GF-D8 (cell line): ENCODE data around the gene CD302.
"Not testable (repeated sequence)": the region's sequence is repeated elsewhere in the genome, so short reads cannot be mapped to it uniquely, and the experiment has no call there.

ENCODE experiments used
- DNase-seq: peaks from one replicate; lab custom pipeline; 2025; lab: John Stamatoyannopoulos, UW

Gene CD302, protein sequence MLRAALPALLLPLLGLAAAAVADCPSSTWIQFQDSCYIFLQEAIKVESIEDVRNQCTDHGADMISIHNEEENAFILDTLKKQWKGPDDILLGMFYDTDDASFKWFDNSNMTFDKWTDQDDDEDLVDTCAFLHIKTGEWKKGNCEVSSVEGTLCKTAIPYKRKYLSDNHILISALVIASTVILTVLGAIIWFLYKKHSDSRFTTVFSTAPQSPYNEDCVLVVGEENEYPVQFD

DNA sequence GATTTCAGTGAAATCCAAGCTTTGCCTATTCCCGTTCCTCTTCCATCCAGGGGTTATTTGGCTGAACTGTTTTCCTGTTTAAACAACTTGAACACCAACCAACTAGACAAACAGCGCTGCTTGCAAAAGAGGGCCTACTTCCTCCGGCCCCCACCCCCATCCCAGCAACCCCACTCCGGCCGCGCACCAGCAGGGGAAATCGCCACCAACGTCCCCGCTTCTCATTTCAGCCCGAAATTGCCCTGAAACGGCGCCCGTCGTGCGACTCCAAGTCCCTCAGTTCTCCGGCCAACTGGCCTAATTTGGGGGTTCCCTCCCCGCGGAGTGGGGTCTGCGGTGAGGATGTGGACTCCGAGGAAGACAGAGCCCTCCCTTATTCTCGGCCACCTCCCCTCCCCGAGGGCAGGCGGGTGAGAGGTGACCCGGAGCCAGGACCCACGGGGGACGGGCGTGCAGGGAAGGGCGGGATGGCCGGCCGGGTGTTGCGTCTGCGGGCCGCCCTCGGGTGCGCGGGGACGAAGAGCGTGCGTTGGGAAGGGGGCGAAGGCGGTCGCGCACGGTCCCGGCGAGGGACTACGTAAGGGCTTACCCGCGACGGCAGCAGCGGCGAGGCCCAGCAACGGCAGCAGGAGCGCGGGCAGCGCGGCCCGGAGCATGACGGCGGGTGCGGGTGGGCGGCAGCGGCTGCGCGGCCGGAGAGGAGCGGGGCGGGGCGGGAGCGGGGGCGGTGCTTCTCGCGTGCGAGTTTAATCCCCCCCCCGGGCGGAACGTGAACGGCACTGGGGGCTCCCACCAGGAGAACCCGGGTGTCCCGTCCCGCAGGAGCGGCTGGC, at the start of gene CD302:
Gene CD302, minus strand, starts transcription at position 666 of the 833 bp plus-strand sequence. Its CDS starts 10 bp downstream, at position 656.
- DNase-seq: no peak

DNA sequence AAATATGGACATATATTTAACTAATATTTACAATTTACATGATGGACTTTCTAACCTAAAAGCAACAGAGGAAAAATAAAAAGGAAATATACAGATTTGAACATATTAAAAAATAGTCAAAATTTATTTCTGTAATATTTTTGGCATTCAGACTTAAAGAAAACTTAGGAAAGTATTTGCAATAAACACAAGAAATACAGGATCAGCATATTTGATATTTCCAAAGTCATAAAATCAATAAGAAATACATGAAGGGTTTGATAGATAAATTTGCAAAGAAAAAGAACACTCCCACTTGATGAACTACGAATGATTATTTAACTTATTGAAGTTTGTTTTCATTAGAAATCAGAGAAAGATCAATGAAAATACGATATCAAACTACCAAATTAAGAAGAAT, 48.6 kb upstream of the CD302 start:
- DNase-seq: no peak

DNA sequence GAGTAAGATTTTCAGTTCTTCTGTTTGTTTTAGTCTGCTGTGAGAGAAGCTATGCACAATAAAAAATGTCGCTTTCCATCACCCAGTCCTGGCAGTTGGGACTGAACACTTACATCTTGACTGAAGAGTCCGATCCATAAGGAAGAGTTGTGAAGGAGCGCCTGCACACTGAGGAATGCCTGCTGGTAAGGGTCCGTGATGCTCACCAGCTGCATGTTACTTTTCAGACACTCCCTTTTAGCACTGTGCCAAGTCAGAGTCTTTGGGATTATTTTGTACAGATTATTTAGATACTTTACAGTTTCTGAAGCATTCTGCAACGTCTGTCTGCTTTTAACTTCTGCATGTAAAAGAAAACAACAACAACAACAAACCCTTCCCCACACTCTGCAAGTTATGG, 42.6 kb upstream of the CD302 start:
- no peak for DNase-seq

DNA sequence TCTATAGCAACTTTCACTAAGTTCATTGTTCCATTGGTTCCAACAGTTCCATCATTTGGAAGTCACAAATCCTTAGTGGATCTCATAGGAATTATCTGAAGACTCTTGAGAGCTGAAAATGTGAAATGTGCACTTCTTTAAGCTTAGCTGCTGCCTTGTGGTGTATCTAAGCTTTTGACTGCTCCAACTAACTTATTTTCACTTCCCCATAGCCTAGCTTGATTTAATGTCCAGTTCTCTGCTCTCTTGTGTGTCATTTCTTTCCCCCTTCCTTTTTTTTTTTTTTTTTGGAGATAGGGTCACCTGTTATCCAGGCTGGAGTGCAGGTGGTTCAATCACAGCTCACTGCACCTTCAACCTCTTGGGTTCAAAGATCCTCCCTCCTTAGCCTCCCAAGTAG, 34.9 kb upstream of the CD302 start:
- no peak for DNase-seq

DNA sequence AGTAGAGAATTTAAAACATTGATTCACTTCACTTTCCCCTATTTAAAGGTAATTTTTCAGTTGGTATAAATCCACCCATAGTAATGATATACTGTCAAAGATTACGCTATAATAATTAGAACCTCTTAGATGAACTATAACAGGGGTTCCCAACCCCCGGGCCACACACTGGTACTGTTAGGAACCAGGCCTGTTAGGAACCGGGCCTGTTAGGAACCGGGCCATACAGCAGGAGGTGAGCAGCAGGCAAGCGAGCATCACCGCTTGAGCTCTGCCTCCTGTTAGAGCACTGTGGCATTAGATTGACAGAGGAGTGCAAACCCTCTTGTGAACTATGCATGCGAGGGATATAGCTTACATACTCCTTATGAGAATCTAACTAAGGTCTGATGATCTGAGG, 34.0 kb upstream of the CD302 start:
- DNase-seq: no peak

DNA sequence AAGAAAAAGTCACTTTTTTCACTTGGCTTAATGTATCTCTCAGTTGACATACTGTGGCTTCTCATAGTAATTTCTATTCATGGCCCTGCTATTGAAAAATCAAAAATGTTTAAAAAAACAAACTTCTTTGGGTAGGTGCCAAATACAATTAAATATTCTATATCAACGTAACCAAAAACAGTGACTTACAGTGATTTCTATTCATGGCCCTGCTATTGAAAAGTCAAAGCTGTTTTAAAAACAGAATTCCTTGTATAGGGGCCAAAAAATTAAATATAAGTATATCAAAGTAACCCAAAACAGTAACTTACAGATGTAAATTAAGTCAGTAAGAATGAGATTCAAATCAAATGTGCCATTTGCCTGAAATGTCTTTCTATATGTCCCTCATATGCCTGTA, 31.4 kb upstream of the CD302 start:
- no peak for DNase-seq

DNA sequence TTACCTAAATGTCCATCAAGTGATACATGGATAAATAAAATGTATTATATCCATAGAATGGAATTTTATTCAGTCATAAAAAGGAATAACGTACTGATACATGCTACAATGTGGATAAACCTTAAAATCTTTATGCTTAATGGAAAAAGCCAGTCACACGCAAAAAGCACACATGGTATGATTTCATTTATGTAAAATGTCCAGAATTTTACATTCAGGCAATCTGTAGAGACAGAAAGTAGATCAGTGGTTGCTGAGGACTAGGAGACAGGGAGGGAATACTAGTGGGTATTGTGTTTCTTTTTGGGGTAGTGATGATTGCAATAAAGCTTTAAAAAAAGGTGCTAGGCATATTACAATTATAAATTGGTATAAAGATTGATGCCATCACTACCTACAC, 30.7 kb upstream of the CD302 start:
- DNase-seq: no peak

DNA sequence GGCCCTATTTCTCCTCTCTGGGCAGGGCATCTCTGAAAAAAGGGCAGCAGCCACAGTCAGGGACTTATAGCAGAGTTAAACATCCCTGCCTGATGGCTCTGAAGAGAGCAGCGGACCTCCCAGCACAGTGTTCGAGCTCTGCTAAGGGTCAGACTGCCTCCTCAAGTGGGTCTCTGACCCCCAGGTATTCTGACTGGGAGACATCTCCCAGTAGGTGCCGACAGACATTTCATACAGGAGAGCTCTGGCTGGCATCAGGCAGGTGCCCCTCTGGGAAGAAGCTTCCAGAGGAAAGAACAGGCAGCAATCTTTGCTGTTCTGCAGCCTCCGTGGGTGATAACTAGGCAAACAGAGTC, 24.4 kb upstream of the CD302 start:
- not testable (repeated sequence) for DNase-seq

DNA sequence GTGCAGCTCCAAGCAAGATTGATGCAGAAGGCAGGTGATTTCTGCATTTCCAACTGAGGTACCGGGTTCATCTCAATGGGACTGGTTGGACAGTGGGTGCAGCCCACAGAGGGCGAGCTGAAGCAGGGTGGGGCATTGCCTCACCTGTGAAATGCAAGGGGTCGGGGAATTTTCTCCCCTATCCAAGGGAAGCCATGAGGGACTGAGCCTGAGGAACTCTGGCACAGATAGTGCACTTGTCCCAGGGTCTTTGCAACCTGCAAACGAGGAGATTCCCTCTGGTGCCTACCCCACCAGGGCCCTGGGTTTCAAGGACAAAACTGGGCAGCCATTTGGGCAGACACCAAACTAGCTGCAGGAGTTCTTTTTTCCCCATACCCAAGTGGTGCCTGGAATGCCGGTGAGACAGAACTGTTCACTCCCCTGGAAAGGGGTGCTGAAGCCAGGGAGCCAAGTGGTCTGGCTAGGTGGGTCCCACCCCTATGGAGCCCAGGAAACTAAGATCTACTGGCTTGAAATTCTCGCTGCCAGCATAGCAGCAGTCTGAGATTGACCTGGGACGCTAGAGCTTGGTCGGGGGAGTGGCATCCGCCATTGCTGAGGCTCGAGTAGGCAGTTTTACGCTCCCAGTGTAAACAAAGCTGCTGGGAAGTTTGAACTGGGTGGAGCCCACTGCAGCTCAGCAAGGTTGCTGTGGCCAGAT, 23.9 kb upstream of the CD302 start:
- DNase-seq: not testable (repeated sequence)

DNA sequence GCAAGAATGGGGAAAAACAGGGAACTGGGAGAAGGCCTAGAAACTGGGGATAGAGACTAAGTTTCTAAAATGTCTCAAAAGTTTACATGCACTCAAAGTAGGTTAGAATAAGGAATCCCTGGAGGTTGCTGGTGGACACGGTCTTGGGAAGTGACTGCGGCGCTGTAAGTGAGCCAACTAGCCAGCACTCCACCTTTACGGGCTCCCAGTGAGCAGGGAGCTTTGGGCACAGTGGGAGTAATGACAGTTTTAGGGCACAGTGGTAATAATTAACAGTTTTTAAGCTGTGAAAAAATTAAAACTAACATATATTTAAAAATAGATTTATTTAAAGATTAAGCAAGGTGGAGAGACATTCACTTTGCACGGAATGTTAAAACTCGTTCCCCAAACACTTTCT, 20.9 kb upstream of the CD302 start:
- DNase-seq: no peak

DNA sequence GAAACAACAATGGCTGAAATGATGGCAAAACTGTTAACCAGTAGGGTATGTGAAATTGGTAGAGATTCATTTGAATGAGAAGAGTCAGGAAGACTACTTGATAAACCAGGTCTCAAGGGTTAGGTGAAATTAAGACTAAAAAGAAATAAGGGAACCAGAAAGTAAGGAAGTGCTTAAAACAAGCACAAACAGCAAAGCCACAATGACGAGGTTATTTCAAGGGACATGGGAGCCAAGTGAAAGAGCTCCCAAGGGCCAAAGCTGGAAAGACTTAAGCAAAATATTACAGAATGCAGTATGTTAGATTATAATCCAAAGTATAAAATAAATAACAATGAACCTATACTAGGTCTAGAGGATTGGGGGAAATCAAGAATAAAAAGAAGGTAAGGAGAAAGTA, 19.3 kb upstream of the CD302 start:
- peak; percentile 19 for DNase-seq

DNA sequence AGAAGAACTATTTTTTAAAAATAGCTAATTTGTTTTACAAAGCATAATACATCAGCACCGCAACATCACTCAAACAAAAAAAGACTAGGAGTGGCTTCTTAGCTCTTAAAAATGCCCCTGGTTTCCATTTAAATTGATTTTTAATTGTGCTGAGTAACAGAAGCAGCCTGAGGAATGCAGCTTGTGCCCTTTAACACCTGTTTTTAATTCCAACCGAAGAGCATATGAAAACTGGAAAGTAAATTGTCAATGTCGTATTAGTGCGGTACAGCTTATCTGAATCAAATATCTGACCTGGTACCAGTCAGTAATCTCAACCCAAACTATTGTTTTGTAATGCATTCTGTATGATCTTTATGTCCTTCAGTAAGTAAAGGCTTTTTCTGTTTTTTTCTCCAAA, 13.2 kb upstream of the CD302 start:
- no peak for DNase-seq

DNA sequence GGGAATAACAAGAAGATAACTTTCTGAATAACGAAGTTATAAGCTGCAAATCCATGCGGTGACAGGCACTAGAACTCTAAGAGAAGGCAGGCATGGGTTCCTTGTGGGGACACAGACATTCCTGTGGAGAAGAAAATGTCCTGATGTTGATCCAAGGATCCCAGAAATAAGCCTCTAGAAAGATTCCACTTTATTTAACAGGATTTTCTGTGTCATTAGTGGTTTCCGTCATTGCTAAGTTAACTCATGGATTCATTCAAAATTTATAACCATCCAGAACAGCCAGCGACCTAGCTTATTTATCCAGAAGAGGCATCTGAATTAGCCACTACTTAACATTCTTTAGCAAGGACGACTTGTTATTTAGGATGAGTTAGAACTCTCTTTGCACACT, 10.0 kb upstream of the CD302 start:
- no peak for DNase-seq

DNA sequence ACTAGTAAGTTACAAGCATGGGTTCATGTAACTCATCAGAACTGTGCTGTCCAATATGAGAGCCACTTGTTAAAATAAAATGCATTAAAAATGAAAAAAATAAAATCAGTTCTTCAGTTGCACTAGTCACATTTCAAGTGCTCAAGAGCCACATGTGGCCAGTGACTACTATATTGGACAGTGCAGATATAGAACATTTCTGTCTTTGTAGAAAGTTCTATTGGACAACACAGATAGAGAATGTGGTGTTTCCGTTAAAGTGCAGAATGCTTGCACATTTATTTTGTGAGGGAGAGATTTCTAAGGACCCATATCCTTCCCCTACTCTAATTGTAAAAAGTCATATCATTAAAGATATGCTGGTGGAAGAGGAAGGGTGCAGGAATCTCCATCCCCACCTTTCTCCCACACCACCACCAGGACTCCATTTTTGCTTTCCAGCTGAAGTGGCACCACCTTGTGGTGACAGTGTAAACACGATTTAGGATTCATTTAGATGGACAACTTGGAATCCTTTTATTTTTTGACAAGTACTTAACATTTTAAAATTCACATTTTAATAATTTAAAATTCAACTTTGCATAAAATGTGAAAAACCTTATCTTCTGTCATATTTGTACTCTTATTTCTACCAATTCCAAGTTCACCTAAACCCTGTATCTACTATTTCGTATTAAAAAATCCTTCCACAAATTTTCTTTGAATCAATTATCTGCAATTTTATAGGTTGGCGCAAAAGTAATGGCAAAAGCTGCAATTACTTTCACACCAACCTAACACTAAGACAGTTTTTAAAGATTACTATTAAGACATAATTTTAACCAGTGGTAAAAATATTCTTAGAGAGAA, 9.4 kb upstream of the CD302 start:
- no peak for DNase-seq

DNA sequence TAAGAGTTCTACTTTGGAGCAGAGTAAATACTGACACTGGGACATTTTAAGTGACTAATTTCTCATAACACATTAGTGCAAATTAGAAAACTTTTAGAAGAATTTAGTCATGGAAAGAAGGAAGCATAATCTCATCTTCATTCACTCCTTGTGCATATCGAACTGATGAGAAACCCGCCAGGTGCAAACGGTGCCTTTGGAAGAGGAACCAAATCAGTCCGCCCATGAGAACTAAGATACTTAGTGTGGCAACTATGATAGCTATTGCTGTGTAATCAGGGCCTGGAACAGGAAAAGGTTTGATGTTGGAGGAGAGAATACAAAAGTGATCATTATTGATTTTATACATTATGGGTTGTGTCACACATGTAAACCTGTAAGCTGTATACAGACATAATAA, 6.9 kb upstream of the CD302 start:
- DNase-seq: no peak

DNA sequence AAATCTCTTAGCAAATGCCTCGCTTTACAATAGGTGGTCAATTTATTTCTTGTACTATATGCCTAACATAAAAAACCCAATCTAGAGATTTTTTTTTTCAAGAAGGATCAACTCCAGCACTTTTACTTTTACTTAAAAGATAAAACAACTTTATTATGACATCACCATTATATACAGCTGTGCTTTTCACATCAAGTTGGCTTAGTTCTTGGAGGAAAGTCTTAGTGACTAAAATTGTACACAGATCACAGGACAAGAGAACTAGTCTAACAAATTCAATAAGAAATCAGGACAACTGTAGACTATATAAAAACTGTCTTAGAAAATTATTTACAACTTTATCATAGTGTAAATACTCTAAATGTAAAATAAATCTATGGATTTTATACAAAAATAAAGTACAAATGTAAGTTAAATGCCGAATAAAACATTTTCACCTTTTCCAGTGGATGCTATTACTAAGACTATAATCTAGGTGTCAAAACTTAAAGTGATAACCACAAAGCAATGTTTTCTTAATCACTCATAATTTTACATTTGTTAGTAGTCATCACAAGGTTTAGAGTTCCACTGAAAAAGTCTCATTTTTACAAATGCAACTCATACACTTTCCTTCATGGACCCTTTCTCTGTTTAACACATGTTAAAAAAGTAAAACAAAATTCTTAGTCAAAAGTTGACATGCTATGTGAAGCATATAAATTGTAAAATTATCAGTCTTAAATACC, 5.4 kb upstream of the CD302 start:
- no peak for DNase-seq

DNA sequence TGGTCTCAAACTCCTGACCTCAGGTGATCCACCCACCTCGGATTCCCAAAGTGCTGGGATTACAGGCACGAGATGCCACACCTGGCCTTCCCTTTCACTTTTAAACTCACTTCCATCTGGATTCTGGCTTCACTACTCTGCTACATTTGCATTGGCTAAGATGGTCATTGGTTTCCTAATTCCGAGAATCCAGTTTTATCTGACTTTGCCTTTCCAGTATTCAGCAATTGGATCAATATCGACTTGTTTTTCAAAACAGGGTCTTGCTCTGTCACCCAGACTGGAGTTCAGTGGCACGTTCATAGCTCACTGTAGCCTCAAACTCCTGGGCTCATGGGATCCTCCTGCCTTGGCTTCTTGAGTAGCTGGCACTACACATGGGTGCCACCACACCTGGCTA, 4.7 kb upstream of the CD302 start:
- DNase-seq: no peak

DNA sequence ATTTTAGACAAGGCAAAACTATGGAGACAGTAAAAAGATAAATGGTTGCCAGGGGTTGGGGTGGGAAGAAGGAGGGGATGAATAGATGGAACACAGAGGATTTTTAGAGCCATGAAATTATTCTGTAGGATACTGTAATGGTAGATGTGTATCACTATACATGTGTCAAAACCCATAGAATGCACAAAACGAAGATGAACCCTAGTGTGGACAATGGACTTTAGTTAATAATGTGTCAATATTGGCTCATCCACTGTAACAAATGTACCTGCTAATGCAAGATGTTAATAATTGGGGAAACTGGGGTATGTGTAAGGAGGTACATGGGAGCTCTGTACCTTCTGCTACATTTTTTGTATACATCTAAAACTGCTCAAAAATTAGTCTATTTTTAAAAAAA, 1.8 kb upstream of the CD302 start:
- no peak for DNase-seq

DNA sequence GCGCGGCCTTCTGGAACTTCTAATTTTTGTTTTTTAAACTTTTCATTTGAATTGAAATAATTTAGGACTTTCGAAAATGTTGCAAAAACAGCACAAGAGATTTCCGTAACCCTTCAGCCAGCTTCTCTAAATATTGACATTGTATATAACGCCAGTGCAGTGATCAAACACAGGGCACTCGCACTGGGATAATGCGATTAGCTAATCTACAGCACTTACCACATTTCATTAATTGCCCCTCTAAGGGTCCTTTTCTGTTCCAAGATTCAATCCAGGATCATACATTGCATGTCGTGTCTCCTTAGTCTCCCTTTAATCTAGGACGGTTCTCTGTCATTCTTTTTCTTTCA, 343 bp upstream of the CD302 start:
- no peak for DNase-seq

DNA sequence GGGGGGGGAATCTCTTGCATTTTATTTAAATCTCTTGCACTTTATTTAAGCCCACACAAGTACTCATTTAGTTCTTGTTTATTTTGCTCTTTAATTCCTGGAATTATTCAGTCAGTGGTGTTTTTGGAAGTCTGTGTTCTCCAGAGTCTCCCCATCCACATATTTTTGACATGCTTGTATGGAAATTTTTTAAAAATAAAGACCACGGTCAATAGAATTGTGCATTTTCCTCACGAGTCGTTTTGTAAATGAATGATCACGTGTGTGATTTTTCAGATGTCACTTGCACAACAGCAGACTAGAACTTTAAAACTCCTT, 824 bp downstream of the CD302 start:
- DNase-seq: no peak

DNA sequence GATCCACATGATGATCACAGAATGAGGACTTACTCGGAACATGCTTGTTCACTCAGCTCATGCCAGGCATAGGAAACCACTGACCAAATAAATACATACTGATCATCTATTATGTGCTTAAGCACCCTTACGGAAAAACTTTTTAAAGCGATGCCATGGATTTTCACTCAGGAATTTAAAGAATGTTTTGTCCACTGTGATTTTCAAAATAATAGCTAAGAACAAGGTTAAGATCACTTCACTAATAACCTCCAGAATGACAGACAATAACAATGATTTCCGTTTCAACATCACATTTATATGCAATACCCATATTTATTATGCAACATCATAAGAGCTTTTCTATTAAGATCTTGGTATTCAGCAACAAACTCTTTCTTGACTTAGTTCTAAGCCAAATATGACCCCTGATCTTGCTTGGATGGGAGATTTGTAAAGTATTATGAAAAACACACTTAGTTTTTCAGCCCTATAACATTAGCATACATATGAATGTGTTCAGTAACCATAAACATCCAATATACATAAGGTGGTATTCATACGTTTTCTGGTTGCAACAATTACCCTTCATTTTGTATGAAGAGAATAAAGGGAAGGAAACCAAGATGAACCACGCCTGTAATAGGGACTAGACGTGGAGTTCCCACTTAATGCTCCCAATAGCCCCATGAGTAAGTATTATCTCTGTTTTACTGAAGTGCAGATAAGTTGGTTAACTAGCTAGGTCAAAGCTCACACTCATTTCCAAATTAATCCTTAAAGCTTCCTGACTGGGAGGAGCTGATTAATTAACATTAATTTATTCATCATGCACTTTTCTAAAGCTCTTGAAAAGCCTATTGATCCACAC, 1.9 kb downstream of the CD302 start:
- no peak for DNase-seq
